ENCODE data around the gene AGTPBP1.

The AGTPBP1 gene

DNA sequence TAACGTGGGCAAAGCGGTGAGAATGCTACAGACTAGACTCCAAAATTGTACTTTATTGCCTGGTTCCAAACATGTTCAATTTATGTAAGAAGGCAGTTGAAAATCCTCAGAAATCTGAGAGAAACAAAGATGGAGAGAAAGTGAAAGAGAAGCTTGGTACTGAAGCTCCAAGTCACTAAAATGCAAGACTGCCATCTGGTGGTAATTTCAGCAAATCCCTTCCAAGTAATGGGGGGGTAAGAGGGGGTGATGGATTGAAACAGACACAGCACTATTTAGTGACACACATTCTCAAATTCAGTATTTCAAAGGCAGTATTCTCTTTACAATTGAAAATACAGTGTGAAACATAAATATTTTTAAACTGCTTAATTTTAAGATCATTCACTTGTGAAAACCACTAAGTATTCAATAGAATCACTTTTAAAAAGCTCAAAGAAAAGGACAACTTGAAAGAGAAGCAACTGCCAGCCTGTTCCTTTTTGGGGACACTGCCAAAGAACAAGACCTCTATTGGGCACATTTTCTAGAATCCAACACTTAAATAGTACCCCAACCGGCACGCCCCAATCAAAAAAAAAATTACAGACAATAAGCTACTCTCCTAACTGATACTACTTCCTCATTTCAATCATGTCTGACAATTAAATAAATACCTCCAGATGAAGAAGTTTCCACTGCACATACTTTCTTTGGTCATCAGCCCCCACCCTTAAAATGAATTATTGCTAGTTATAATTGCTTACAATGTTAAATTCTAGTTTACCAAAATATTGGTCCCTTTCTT lies 131.5 kb downstream of the AGTPBP1 start:
- no peak overlapping the region for H3K9ac ChIP-seq
- no peak overlapping the region for H3K4me3 ChIP-seq
- H3K36me3 ChIP-seq, result peaks cover 0 to 47% (median 6%) of the 10 kb centered on the region in 11 experiments; a peak in 8 of 22 replicates
- H3K27me3 ChIP-seq, result no peaks in the 10 kb centered on the region
- peaks cover 0 to 18% (median 0%) of the 10 kb centered on the region in 11 experiments; a peak in 2 of 22 replicates for H4K20me1 ChIP-seq
- H3K27ac ChIP-seq, result peak overlapping the region in 2 of 11 experiments; percentile 24 to 36; a peak in 2 of 22 replicates
- H3K4me2 ChIP-seq, result peak overlapping the region in 8 of 11 experiments; percentile 27 to 60 (median 38); a peak in 12 of 22 replicates
- H3K4me1 ChIP-seq, result peaks cover 0 to 14% (median 10%) of the 10 kb centered on the region in 10 experiments; a peak in 14 of 20 replicates
- no peaks in the 10 kb centered on the region for H3K9me3 ChIP-seq (replicated peaks in 1 of 11)
- TF ChIP-seq Cebpa-rat (IDR thresholded peaks at IDR 0.05), result no peak

DNA sequence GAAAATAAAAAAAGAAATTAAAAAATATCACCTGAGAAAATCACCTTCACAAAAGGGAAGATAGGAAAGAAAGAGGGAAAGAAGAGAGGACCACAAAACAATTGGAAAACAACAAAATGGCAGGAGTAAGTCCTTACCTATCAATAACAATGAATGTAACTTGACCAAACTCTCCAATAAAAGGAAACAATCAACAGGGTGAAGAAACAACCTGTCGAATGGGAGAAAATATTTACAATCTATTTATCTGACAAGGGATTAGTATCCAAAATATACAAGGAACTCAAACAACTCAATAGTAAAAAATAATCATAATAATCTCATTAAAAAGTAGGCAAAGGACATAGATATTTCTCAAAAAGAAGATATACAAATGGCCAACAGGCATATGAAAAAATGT lies 135.8 kb downstream of the AGTPBP1 start:
- peaks cover 0 to 16% (median 5%) of the 10 kb centered on the region in 11 experiments; a peak in 7 of 22 replicates for H4K20me1 ChIP-seq
- peaks cover 0 to 13% (median 9%) of the 10 kb centered on the region in 10 experiments; a peak in 14 of 20 replicates for H3K4me1 ChIP-seq
- H3K9ac ChIP-seq, result no peak overlapping the region
- H3K9me3 ChIP-seq (replicated peaks in 1 of 11), result peaks cover 0 to 21% (median 17%) of the 10 kb centered on the region in 11 experiments; a peak in 16 of 22 replicates
- no peak overlapping the region for H3K4me3 ChIP-seq
- no peaks in the 10 kb centered on the region for H3K27me3 ChIP-seq
- no peak overlapping the region for H3K4me2 ChIP-seq
- H3K27ac ChIP-seq, result no peak overlapping the region
- no peak for TF ChIP-seq Cebpa-rat (IDR thresholded peaks at IDR 0.05)
- H3K36me3 ChIP-seq, result peaks cover 23 to 69% (median 34%) of the 10 kb centered on the region in 11 experiments

DNA sequence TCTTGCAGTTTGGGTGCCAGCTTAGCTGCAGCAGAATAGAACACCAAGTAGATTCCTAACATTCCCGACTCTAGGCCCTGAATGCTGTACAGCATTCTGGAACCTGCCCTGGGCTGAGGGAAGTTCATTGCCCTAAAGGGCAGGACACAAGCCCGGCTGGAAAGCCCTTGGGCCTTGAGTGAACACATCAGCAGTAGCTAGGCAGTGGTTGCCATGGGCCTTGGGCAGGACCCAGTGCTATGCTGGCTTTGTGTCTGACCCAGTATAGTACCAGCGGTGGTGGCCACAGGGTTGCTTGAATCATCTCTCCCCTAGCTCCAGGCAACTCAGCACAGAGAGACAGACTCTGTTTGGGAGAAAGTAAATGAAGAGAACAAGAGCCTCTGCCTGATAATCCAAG lies 137.8 kb downstream of the AGTPBP1 start:
- Histone ChIP-seq H3K4me3 (no peak overlapping the region), H3K4me2 (no peak overlapping the region), H3K9ac (no peak overlapping the region), H3K9me3 (replicated peaks in 1 of 11) (peaks cover 0 to 21% (median 17%) of the 10 kb centered on the region in 11 experiments; a peak in 16 of 22 replicates), H3K4me1 (no peaks in the 10 kb centered on the region), H3K27ac (no peak overlapping the region), H4K20me1 (peaks cover 0 to 13% (median 7%) of the 10 kb centered on the region in 11 experiments; a peak in 7 of 22 replicates), H3K27me3 (no peaks in the 10 kb centered on the region), H3K36me3 (peaks cover 23 to 87% (median 36%) of the 10 kb centered on the region in 11 experiments)
- no peak for TF ChIP-seq Cebpa-rat (IDR thresholded peaks at IDR 0.05)

DNA sequence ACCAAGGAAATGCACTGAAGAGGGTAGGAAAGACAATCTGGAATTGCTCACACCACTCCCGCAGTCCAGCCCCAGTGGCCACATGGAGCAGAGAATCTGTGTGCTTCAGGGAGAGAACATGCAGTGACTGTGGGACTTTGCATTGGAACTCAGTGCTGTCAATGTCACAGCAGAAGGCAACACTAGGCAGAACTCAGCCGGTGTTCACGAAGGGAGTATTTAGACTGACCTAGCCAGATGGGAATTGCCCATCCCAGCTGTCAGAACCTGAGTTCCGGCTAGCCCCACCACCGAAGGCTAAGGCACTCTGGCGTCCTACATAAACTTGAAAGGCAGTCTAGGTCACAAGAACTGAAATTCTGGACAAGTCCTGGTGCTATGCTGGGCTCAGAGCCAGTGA lies 139.0 kb downstream of the AGTPBP1 start:
- Histone ChIP-seq H3K27ac (no peak overlapping the region), H3K4me2 (no peak overlapping the region), H3K4me3 (no peak overlapping the region), H3K4me1 (no peaks in the 10 kb centered on the region), H3K36me3 (peaks cover 23 to 90% (median 36%) of the 10 kb centered on the region in 11 experiments), H3K27me3 (no peaks in the 10 kb centered on the region), H4K20me1 (peaks cover 0 to 13% (median 7%) of the 10 kb centered on the region in 11 experiments; a peak in 7 of 22 replicates), H3K9me3 (replicated peaks in 1 of 11) (peaks cover 0 to 21% (median 17%) of the 10 kb centered on the region in 11 experiments; a peak in 16 of 22 replicates), H3K9ac (no peak overlapping the region)
- no peak for TF ChIP-seq Cebpa-rat (IDR thresholded peaks at IDR 0.05)

DNA sequence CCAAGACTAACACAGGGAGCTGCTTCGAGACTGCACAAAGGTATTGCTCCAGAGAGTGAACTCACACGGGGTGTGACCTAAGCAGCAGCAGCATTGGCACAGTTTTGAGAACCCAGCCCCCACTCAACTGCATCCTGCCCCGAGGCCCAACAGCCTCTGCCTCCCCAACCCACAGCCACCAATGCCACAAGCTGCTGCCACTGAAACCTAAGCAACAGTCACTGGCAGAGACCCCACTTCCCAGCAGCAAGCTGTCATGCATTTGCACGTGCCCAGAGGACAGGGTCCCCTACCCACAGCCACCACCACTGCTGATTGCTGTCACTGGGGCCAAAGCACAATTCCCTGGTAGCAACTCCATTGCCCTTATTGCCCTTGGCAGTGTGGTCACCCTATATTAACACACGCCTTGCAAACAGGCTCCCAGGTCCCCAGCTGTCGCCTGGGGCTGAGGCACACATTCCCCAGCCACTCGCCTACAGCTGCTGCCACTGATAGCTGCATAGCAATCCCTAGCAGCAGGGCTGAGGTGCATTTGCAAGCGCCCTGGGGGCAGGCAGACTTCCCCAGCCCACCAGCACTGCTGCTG lies 141.0 kb downstream of the AGTPBP1 start:
- peaks cover 23 to 76% (median 42%) of the 10 kb centered on the region in 11 experiments for H3K36me3 ChIP-seq
- H4K20me1 ChIP-seq, result peaks cover 0 to 13% (median 7%) of the 10 kb centered on the region in 11 experiments; a peak in 7 of 22 replicates
- no peak overlapping the region for H3K4me2 ChIP-seq
- H3K4me1 ChIP-seq, result no peaks in the 10 kb centered on the region
- TF ChIP-seq Cebpa-rat (IDR thresholded peaks at IDR 0.05), result no peak
- no peaks in the 10 kb centered on the region for H3K27me3 ChIP-seq
- H3K27ac ChIP-seq, result no peak overlapping the region
- H3K9me3 ChIP-seq (replicated peaks in 1 of 11), result peaks cover 0 to 21% (median 17%) of the 10 kb centered on the region in 11 experiments; a peak in 16 of 22 replicates
- no peak overlapping the region for H3K9ac ChIP-seq
- H3K4me3 ChIP-seq, result no peak overlapping the region

DNA sequence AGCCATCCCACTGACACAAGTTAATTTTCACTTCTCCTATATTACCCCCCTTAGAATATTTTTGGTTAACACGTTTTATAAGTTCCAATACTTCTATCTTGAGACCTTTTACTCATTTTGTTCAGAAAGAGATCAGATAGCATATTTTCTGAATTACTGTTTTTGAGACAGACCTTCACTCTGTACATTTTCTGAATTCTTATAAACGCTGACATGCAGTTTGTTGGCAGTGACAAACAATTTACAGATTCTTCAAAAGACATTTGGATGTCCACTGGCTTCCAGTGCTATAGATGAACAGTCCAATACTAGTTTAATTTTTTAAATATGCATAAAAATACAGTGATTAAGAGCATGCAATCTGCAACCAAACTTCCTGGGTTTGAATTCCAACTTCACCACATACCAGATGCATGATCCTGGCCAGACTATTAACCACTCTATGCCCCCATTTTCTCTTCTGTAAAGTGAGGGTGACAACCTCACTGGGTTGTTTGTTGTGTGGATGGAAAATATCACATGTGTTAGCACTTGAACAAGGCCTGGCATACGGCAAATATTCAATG lies 142.1 kb downstream of the AGTPBP1 start:
- Histone ChIP-seq H3K4me3 (no peak overlapping the region), H4K20me1 (peaks cover 0 to 13% (median 7%) of the 10 kb centered on the region in 11 experiments; a peak in 7 of 22 replicates), H3K4me1 (no peaks in the 10 kb centered on the region), H3K27me3 (no peaks in the 10 kb centered on the region), H3K9ac (no peak overlapping the region), H3K4me2 (no peak overlapping the region), H3K27ac (no peak overlapping the region), H3K9me3 (replicated peaks in 1 of 11) (peaks cover 0 to 21% (median 17%) of the 10 kb centered on the region in 11 experiments; a peak in 16 of 22 replicates), H3K36me3 (peaks cover 30 to 76% (median 39%) of the 10 kb centered on the region in 11 experiments)
- TF ChIP-seq Cebpa-rat (IDR thresholded peaks at IDR 0.05), result no peak

DNA sequence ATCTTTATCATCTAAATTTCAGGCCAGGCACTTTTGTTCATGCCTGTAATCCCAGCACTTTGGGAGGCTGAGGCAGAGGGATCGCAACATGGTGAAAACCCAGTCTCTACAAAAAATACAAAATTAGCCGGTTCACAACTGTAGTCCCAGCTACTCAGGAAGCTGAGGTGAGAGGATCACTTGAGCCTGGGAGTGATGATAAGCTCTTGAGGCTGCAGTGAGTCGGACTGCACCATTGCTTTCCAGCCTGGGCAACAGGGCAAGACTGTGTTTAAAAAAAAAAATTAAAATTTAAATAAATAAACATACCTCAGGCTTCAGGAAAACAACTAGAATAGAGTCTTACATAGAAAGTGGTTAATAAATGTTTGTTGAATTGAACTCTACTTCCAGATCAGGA lies 147.4 kb downstream of the AGTPBP1 start:
- Histone ChIP-seq H3K36me3 (peaks cover 8 to 72% (median 34%) of the 10 kb centered on the region in 11 experiments; a peak in 20 of 22 replicates), H3K27me3 (no peaks in the 10 kb centered on the region), H3K4me3 (no peak overlapping the region), H3K27ac (no peak overlapping the region), H3K9me3 (replicated peaks in 1 of 11) (no peaks in the 10 kb centered on the region), H3K4me2 (no peak overlapping the region), H3K9ac (no peak overlapping the region), H3K4me1 (no peaks in the 10 kb centered on the region), H4K20me1 (peaks cover 0 to 8% (median 0%) of the 10 kb centered on the region in 11 experiments; a peak in 1 of 22 replicates)
- no peak for TF ChIP-seq Cebpa-rat (IDR thresholded peaks at IDR 0.05)

DNA sequence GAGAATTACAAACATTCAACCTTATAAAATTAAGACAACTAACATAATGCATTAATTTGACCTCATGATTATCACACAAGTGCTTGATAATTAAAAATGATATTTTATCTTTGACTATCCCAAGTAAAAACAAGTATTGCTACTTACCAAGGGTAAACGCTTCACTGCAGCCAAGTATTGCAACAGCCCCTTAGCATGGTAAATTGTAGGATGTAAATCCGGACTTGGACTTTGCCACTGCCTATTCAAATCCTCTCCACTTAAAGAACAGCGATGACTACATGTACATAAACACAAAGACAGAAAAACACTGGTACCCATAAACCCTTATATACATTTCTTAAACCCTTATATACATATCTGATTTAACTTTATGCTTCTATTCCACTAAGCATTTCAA lies 155.1 kb downstream of the AGTPBP1 start:
- Histone ChIP-seq H3K27ac (no peak overlapping the region), H3K36me3 (peaks cover 26 to 89% (median 49%) of the 10 kb centered on the region in 11 experiments), H3K4me3 (no peak overlapping the region), H3K4me1 (no peaks in the 10 kb centered on the region), H3K9me3 (replicated peaks in 1 of 11) (no peaks in the 10 kb centered on the region), H3K9ac (no peak overlapping the region), H3K27me3 (no peaks in the 10 kb centered on the region), H3K4me2 (no peak overlapping the region), H4K20me1 (peaks cover 0 to 8% (median 0%) of the 10 kb centered on the region in 11 experiments; a peak in 1 of 22 replicates)
- no peak for TF ChIP-seq Cebpa-rat (IDR thresholded peaks at IDR 0.05)
